GM12878 (cell line): ENCODE results near the gene C16orf92.

Experiments used
- CREB1 ChIP-seq: IDR thresholded peaks from 2 replicates; pipeline ENCODE4 v1.6.1; 2012; ENCODE audit warnings: low read depth, mild to moderate bottlenecking, inconsistent platforms
- EZH2 ChIP-seq: IDR thresholded peaks from 2 replicates; pipeline ENCODE4 v1.6.1; 2012; ENCODE audit warnings: low read depth, mild to moderate bottlenecking, control low read depth, inconsistent platforms, low read length, borderline replicate concordance; ENCODE audit not compliant: control insufficient read depth
- PAX5 ChIP-seq: IDR thresholded peaks from 2 replicates; pipeline ENCODE4 v1.6.1; 2011; ENCODE audit warnings: low read depth, low read length, borderline replicate concordance
- SP1 ChIP-seq: IDR thresholded peaks from one replicate; pipeline ENCODE4 v1.6.1; 2011; ENCODE audit warnings: low read depth, low read length
- SUZ12 ChIP-seq: fragments of 200-600 bp; sonication (generic); IDR thresholded peaks from one replicate; pipeline ENCODE4 v1.6.1; 2018; ENCODE audit warnings: antibody characterized with exemption, mild to moderate bottlenecking; ENCODE audit not compliant: unreplicated experiment
- ZNF217 ChIP-seq: fragments of 450-650 bp; IDR thresholded peaks from 2 replicates; pipeline ENCODE4 v1.6.1; 2017; ENCODE audit warnings: antibody characterized with exemption, mild to moderate bottlenecking
- ZZZ3 ChIP-seq: IDR thresholded peaks from 2 replicates; pipeline ENCODE4 v1.6.1; 2011; ENCODE audit warnings: low read depth; ENCODE audit not compliant: control insufficient read depth, insufficient read length
- TF ChIP-seq, protein P1 (sequence below): IDR thresholded peaks from 2 replicates; pipeline ENCODE4 v1.6.1; 2011; ENCODE audit warnings: borderline replicate concordance, low read depth, mild to moderate bottlenecking, moderate library complexity, mixed read lengths, low read length; ENCODE audit not compliant: insufficient read depth; ENCODE audit errors: extremely low read length
- TF ChIP-seq, protein P2 (sequence below): fragments of 450-650 bp; IDR thresholded peaks from 2 replicates; pipeline ENCODE4 v1.6.1; 2017; ENCODE audit warnings: mild to moderate bottlenecking
- TF ChIP-seq, protein P3 (sequence below): fragments of 450-650 bp; IDR thresholded peaks from 2 replicates; pipeline ENCODE4 v1.6.1; 2016; ENCODE audit warnings: mild to moderate bottlenecking, moderate library complexity, borderline replicate concordance

DNA sequence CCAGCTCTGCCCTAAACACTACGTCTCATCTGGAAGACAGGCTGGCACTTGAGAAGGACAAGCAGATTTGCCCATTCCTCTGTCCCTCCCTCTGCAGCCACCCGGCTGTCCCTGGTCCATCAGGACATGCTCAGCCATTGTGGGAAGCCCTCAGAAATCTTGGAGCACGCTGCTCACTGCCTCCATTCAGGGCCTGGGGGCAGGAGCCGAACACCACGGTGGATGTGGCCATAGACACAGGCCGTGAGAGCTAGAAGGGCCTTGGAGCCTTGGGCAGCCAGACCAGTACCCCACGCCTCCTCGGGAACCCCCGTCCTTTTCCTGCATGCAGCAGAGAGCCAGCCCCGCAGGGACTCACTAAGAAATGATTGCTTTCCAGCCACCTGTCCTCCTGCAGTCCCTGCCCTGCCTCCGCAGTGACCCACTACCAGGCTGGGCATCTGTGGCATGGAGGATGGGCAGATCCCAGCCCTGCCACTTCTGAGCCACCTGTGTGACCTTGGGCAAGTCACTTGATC is 15.6 kb upstream of the C16orf92 start:
- no peak for TF ChIP-seq PAX5
- TF ChIP-seq, protein P1, sequence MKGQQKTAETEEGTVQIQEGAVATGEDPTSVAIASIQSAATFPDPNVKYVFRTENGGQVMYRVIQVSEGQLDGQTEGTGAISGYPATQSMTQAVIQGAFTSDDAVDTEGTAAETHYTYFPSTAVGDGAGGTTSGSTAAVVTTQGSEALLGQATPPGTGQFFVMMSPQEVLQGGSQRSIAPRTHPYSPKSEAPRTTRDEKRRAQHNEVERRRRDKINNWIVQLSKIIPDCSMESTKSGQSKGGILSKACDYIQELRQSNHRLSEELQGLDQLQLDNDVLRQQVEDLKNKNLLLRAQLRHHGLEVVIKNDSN, result no peak
- TF ChIP-seq CREB1, result no peak
- TF ChIP-seq EZH2, result no peak
- TF ChIP-seq ZNF217, result no peak
- TF ChIP-seq, protein P2, sequence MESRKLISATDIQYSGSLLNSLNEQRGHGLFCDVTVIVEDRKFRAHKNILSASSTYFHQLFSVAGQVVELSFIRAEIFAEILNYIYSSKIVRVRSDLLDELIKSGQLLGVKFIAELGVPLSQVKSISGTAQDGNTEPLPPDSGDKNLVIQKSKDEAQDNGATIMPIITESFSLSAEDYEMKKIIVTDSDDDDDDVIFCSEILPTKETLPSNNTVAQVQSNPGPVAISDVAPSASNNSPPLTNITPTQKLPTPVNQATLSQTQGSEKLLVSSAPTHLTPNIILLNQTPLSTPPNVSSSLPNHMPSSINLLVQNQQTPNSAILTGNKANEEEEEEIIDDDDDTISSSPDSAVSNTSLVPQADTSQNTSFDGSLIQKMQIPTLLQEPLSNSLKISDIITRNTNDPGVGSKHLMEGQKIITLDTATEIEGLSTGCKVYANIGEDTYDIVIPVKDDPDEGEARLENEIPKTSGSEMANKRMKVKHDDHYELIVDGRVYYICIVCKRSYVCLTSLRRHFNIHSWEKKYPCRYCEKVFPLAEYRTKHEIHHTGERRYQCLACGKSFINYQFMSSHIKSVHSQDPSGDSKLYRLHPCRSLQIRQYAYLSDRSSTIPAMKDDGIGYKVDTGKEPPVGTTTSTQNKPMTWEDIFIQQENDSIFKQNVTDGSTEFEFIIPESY, result no peak
- TF ChIP-seq ZZZ3, result no peak
- TF ChIP-seq SP1, result no peak
- TF ChIP-seq, protein P3, sequence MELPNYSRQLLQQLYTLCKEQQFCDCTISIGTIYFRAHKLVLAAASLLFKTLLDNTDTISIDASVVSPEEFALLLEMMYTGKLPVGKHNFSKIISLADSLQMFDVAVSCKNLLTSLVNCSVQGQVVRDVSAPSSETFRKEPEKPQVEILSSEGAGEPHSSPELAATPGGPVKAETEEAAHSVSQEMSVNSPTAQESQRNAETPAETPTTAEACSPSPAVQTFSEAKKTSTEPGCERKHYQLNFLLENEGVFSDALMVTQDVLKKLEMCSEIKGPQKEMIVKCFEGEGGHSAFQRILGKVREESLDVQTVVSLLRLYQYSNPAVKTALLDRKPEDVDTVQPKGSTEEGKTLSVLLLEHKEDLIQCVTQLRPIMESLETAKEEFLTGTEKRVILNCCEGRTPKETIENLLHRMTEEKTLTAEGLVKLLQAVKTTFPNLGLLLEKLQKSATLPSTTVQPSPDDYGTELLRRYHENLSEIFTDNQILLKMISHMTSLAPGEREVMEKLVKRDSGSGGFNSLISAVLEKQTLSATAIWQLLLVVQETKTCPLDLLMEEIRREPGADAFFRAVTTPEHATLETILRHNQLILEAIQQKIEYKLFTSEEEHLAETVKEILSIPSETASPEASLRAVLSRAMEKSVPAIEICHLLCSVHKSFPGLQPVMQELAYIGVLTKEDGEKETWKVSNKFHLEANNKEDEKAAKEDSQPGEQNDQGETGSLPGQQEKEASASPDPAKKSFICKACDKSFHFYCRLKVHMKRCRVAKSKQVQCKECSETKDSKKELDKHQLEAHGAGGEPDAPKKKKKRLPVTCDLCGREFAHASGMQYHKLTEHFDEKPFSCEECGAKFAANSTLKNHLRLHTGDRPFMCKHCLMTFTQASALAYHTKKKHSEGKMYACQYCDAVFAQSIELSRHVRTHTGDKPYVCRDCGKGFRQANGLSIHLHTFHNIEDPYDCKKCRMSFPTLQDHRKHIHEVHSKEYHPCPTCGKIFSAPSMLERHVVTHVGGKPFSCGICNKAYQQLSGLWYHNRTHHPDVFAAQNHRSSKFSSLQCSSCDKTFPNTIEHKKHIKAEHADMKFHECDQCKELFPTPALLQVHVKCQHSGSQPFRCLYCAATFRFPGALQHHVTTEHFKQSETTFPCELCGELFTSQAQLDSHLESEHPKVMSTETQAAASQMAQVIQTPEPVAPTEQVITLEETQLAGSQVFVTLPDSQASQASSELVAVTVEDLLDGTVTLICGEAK, result no peak
- no peak for TF ChIP-seq SUZ12
